ENCODE measurements around the gene GABBR2.

- TF ChIP-seq CTCF (IDR thresholded peaks at IDR 0.05) (no peak), POLR2A (IDR thresholded peaks at IDR 0.05) (no peak)
These were observed 333.5 kb downstream of the GABBR2 start for GRCh38 chr9:98375138-98375726.

Data from adrenal gland (tissue), 5 donors.